Activated CD4-positive, CD25-positive, alpha-beta regulatory T cell treated with anti-CD3 and anti-CD28 coated beads, Interleukin-2, amount 50 U/mL, for 24 hours (primary cell): ENCODE measurements around the gene AMPH.
"Not testable (repeated sequence)": the region's sequence is repeated elsewhere in the genome, so short reads cannot be mapped to it uniquely, and the experiment has no call there.

Experiments used
- ATAC-seq, 2 donors: fragments of 150-1000 bp; cut with Tn5 transposase; one replicate each; pipeline ENCODE4 v1.10.0; 2021; ENCODE audit warnings: mild to moderate bottlenecking in 1 of 2, moderate library complexity in 1 of 2

The AMPH gene

DNA sequence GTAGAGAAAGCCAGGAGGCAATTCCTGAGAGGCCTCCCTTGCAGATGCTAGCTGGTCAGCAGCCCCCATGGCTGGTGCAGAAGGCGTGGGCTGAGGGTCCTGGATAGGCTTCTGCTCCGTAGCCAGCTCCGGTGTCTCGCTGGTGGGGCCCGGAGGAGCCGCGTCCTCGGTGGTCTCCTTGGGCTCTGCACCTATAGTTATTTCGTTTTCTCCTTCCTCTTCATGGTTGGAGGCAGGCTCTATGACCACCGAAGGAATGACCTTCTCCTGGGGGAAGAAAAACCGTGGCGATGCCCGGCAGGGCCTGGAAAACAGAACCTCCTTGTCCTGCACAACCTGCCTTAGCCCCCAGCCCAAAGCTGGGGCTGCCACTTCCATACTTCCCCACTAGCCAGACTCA lies 239.4 kb downstream of the AMPH start:
- ATAC-seq: no peak

DNA sequence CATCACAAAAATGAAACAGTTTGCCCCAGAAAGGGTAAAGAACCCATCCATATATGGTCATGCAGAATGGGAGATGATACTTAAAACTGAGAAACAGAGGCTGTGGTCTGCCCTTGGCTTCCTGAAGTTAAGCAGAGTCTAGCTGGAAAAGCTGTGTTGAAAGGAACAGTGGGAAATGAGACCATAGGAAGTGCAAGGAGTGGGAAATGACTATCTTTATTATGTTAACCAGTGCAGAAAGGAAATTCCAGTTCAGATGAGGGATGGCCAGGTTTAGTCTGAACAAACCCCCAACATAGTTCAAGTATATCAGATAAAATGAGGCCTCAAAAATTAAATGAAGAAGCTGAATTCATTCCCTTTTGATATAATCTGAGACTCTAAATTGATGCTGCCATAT lies 245.5 kb downstream of the AMPH start:
- ATAC-seq: no peak

GRCh38 chr7:38383281-38383680 lies 247.9 kb downstream of the AMPH start:
- no peak for ATAC-seq

DNA sequence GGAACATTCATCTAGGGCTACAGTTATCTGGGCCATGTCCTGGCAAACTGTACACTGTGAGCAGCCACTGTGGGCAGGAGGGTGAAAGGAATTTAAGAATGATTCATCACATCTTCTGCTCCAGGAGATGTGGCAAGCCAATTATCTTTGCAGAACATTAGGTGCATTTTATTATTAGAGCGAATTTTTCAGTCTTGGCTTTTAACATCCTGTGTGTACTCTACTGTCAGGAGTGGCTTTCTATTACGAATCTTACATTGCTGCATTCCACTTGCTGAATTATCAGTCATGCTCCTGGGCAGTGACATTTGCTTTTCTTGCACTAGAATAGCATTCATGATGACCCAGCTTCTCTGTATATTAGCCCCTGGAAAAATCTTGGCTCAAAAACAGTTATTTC lies 248.5 kb downstream of the AMPH start:
- no peak for ATAC-seq

GRCh38 chr7:38375453-38375852 lies 255.7 kb downstream of the AMPH start:
- ATAC-seq: no peak

DNA sequence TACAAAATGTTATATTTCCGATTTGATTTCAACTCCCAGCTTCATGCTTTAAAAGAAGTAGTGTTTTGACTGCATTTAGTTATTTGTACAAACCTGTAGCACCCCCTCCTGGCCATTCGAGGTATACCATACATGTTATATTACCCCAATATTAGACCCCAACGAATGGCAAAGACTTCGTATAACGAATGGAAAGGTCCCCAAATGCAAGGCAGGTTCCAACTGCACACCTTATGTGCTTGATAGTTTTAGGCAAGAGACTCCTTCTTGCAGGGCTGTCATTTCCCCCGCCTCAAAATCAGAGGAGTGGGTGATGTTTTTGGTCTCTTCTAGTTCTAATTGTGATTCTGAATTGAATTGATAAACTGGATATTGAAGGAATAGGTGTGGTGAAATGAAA lies 256.7 kb downstream of the AMPH start:
- peak in 1 of 2 donors; percentile 45 for ATAC-seq

DNA sequence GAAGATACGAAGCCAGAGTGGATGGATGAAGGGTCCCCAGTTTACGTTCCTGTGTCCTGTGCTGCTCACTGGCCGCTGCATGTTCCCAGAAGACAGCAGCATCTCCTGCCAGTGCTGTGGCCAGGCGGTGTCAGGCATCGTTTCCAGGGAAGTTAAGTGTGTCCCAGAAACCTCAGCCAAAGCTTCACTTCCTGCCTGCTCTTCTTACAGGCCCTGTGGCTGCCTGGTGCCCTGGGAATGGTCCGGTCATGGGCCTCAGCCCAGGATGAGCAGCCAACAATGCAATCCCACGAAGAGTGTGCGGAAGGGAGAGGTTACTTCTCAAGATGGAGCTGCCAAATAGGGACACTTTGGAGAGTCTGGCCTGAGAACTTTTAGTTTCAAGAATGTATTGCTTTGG lies 258.0 kb downstream of the AMPH start:
- ATAC-seq: no peak

- ATAC-seq: no peak
These were observed 258.9 kb downstream of the AMPH start for GRCh38 chr7:38372290-38372689.

DNA sequence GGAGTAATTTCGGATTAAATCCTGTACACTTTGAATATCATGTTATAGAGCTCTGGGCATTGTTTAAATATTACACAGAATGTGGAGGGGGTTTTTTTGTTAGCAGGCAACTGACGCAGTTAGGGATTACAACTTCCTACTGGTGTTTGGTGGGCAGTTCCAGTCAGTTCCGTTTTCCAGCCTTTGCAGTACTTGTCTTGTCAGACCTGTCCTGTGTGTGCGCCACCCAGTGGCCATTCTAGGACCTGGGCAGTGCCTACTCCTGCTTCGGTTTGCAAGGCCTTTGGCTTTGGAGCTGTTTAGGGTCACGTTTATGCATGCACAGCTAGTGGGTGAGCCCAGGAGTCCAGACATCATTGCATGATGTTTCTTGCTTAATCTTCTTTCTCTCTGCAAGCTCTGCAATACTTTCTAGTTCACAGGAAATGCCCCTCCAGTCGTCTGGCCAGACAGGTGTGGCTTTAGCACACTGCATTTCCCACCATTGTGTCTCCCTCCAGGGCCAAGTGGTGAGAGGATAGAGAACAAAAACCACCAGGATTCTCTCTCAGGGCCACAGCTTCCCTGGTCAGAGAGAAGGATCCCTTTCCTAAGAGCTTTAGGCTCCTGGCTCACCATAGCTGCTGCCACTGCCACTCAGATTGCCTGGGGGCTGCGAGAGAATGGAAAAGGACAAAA lies 261.2 kb downstream of the AMPH start:
- ATAC-seq: peak; percentile 58 to 66

DNA sequence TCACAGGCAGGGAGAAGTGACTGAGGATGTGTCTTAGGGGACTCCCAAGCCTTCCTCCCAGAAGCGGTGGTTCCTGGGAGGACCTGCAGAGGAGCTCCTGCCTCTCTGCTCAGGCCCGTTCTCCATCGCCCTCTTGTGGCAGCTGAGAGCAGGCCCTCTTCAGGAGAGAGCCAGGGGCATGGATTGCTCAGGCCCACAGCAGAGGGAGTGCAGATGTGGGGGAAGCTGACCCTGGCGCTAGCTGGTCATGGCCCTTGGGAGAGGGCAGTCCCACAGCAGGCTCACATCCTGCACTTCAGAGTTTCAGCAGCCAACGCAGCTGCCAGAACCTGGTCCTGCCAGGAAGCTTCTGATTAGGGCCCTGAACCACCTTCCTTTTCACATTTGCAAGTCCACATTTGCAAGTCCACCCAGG lies 263.0 kb downstream of the AMPH start:
- ATAC-seq: peak; percentile 69 to 70

- peak; percentile 68 to 75 for ATAC-seq
These were observed 263.8 kb downstream of the AMPH start for GRCh38 chr7:38367301-38367890.

DNA sequence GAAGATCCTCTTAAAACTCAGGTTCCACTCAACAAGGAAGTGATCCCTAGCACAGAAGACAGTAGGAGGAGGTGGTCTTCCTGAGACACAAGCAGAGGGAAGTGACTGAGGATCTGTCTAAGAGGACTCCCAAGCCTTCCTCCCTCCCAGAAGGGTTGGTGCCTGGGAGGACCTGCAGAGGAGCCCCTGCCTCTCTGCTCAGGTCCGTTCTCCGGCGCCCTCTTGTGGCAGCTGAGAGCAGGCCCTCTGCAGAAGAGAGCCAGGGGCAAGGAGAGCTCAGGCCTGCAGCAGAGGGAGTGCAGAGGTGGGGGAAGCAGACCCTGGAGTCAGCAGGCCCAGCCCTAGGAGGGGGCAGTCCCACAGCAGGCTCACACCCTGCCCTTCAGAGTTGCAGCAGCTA lies 267.8 kb downstream of the AMPH start:
- ATAC-seq: peak in 1 of 2 donors; percentile 29

GRCh38 chr7:38362611-38363237 lies 268.4 kb downstream of the AMPH start:
- ATAC-seq: peak; percentile 42 to 47

DNA sequence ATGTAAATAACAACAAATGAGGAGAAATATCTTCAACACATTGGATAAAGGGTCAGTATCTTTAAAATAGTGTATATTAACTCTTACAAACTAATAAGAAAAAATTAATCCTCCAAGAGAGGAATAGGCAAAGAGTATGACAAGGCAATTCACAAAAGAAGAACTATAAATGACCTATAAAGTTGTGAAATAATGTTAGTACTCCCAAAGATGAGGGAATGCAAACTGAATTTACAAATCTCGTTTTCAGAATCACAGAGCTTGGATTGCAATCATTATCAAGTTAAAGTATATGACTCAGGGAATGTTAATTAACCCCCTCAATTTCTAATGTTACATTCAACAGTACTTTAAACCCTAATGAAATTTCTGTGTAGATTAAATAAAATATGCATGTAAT lies 270.4 kb downstream of the AMPH start:
- no peak for ATAC-seq

DNA sequence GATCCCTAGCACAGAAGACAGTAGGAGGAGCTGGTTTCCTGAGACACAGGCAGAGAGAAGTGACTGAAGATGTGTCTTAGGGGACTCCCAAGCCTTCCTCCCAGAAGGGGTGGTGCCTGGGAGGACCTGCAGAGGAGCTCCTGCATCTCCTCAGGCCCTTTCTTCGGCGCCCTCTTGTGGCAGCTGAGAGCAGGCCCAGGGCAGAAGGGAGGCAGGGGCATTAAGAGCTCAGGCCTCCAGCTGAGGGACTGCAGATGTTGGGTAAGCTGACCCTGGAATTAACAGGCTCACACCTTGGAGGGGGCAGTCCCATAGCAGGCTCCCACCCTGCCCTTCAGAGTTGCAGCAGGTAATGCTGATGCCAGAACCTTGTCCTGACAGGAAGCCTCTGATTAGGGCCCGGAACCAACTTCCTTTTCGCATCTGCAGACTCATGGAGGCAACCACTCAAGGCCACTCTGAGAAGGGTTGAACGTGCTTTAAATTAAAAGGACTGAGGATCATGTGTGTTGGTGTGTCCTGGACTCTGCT lies 272.0 kb downstream of the AMPH start:
- peak; percentile 80 to 81 for ATAC-seq

GRCh38 chr7:38358273-38358831 lies 272.8 kb downstream of the AMPH start:
- ATAC-seq: peak; percentile 45 to 50

DNA sequence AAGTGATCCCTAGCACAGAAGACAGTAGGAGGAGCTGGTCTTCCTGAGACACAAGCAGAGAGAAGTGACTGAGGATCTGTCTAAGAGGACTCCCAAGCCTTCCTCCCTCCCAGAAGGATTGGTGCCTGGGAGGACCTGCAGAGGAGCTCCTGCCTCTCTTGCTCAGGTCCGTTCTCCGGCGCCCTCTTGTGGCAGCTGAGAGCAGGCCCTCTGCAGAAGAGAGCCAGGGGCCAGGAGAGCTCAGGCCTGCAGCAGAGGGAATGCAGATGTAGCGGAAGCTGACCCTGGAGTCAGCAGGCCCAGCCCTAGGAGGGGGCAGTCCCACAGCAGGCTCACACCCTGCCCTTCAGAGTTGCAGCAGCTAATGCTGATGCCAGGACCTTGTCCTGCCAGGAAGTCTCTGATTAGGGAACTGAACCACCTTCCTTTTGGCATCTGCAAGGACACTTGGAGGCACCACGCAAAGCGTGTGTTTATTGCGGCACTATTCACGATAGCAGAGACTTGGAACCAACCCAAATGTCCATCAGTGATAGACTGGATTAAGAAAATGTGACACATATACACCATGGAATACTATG lies 276.8 kb downstream of the AMPH start:
- not testable (repeated sequence) for ATAC-seq

- peak; percentile 43 to 44 for ATAC-seq
These were observed 277.7 kb downstream of the AMPH start for GRCh38 chr7:38353431-38353881.

GRCh38 chr7:38351601-38352000 lies 279.6 kb downstream of the AMPH start:
- ATAC-seq: no peak

- ATAC-seq: not testable (repeated sequence)
These were observed 280.4 kb downstream of the AMPH start for GRCh38 chr7:38350777-38351176.

- peak; percentile 73 to 83 for ATAC-seq
These were observed 281.1 kb downstream of the AMPH start for GRCh38 chr7:38349869-38350583.

- ATAC-seq: peak; percentile 52 to 57
These were observed 281.9 kb downstream of the AMPH start for GRCh38 chr7:38349126-38349795.
